Amniotic epithelial cell (primary cell): ENCODE measurements around the gene ZMYND19.
"Not testable (repeated sequence)": the region's sequence is repeated elsewhere in the genome, so short reads cannot be mapped to it uniquely, and the experiment has no call there.

Experiments
- DNase-seq: peaks from one replicate; pipeline ENCODE4 v3.0.0-alpha.2; 2010; ENCODE audit warnings: low read depth

Gene ZMYND19

DNA sequence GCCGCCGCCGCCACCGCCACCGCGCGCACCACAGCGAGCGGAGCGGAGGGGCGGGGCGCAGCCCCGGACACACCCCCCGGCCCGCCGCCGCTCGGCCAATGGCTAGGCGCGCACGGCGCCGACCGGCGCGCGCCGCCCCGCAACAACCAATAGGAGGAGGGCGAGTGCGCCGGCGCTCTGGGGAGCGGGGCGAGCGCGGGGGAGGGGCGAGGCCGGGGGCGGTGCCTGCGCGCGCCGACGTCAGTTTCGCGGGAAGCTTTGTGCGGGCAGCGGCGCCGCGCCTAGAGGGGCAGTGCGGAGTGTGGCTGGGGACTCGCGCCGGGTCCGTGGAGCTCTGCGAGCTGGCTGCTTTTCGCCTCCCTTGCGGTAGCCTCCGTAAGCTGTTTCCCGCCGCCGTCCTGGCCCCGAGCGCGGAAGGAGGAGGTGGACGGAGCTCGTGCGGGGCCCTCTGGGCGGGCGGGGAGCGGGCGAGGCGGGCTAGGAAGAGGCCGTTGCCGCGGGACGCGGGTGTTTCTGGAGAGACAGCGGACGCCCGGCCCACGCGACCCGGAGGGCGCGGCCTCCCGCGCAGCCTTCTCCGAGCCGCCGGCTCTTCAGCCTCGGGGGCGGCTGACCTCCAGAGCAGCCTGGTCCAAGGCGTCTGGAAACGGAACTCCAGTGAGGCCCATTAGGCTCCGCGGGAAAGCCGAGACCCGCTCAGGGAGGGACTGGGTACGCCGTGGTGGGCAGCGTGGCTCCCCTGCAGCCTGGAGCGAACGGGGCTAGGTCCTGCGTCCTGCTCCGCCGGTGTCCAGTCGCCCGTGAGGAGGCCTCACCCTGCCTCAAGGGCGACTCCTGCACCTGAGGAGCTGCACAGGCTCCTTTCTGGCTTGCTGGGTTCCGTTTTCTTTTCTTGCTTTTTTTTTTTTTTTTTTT, at the start of gene ZMYND19:
Gene ZMYND19, minus strand, starts transcription at position 44 of the 915 bp plus-strand sequence. CDS start 249 bp downstream, outside the sequence.
- DNase-seq, result peak; percentile 72

DNA sequence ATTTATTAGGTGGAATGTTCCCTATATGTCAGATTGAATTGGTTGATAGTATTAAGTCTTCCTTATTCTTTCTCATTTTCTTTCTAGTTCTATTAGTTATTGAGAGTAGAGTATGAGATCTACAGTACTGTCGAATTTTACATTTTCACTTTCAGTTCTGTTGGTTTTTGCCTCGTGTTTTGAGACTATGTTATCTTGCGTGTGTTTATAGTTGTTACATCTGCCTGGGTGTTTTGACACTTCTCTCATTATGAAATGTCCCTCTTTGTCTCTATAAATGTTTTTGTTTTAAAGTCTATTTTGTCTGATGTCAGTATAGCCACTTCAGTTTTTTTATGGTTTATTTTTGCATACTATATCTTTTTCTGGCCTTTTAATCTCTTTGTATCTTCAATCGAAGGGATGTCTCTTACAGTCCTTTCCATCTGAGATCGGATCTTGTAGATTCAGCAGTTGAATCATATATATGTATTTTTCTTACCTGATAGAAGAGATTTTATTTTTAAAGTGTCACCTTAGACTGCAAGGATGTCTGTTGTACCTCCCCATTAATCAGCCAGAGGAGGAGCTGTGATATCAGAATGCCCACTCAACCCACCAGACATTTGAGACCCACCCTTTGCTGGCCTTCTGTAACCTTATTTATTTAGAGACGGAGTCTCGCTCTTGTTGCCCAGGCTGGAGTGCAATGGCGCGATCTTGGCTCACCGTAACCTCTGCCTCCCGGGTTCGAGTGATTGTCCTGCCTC, 49.2 kb upstream of the ZMYND19 start:
- DNase-seq, result peak; percentile 28

DNA sequence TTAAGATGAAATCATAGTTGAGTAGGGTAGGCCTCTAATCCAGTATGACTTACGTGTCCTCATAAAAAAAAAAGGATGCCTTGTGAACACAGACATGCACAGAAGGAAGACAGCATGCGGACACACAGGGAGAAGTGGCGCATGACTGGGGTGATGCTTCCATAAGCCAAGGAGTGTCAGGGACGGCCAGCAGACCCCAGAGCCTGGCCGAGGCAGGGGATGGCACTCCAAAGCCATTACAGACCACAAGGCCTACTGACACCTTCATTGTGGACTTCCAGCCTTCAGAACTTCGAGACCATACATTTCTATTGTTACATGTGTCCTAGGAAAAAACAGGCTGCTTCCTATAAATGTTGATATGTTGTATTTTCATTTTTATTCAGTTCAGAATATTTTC, 48.4 kb upstream of the ZMYND19 start:
- peak; percentile 39 for DNase-seq

DNA sequence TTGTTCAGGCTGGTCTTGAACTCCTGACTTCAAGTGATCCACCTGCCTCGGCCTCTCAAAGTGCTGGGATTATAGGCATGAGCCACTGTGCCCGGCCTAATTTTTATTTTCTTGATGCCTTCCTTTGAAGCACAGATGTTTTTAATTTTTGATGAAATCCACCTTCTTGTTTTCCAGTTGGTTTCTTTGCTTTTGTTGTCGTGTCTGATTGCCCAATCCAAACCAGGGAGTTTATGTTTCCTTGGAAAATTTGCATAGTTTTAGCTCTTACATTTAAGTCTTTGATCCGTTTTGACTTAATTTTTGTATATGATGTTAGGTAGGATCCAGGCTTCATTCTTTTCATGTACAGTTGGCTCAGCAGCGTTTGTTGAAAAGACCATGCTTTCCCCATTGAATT, 43.7 kb upstream of the ZMYND19 start:
- no peak for DNase-seq

DNA sequence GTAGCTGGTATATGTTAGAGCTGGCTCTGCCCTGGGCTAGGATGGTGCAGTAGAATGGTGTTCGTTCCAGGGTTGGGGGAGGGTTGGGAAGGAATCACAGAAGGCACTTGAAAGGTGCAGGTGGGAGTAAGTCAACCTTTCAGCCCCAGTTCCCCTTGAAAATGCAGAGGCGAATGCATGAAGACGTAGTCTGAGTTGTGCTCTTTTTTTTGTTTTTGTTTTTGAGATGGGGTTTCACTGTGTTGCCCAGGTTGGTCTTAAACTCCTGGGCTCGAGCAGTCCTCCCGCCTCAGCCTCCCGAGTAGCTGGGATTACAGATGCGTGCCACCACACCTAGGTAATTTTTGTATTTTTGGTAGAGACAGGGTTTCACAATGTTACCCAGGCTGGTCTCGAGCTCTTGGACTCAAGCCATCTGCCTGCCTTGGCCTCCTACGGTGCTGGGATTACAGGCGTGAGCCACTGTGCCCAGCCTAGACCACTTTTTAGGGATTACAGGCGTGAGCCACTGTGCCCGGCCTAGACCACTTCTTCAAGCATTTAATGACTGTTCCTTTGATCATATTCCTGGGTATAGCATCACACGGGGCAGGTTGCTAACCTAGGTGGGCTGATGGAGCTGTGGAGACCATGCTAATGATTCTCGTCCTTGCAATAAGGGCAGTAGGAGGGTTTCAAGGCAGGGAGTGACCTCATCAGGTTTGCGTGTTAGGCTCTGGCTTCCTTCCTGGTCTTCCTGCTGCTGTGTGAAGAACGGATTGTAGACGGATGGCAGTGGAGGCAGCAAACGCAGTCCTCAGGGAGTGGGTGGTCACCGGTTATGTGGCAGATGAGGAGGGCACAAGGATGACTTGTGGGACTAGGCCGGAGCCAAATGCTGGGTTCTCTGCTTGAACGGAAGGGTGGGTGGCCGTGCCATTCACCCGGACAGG, 42.2 kb upstream of the ZMYND19 start:
- DNase-seq, result no peak

DNA sequence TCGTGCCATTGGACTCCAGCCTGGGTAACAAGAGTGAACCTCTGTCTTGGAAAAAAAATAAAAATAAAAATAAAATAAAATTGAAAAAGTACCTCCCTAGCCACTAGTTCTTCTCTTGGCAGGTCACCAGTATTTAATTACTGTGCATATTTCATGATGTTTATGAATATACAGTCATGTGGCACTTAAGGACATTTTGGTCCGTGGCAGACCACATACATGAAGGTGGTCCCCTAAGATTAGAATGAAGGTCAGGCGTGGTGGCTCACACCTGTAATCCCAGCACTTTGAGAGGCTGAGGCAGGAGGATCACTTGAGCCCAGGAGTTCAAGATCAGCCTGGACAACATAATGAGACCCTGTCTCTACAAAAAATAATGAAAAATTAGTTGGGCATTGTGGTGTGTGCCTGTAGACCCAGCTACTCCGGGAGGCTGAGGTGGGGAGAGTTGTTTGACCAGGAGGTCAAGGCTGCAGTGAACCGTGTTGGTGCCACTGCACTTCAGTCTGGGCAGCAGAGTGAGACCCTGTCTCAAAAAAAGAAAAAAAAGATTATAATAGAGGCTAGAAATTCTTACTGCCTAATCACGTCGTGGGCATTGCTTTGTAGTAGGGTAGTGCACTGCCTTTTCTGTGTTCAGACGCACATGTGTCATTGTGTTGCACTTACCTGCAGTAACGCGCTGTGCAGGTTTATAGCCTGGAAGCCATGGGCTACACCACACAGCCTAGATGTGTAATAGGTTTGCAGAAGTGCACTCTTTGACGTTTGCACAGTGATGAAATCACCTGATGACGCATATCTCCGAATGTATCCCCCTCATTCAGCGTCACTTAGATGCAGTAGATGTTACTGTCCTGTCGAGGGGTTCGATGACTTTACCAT, 41.3 kb upstream of the ZMYND19 start:
- DNase-seq, result no peak

DNA sequence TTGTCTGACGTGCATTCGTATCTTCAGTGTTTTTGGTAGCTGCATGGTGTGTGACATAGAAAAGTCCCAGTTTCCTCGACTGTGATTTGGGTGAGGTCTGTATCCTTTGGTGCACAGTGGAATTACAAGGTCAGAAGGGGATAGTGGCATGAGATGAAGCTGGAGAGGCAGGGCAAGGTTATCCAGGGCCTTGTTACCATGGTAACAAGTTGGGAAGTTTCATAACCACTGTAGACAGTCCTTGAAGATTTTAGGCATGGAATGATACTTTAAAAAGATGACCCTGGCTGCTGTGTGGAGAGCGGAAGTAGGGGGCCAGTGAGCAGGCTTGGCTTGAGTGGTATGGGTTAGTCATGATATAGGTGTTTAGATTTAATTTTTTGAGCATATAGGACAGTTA, 40.4 kb upstream of the ZMYND19 start:
- DNase-seq, result peak; percentile 49

DNA sequence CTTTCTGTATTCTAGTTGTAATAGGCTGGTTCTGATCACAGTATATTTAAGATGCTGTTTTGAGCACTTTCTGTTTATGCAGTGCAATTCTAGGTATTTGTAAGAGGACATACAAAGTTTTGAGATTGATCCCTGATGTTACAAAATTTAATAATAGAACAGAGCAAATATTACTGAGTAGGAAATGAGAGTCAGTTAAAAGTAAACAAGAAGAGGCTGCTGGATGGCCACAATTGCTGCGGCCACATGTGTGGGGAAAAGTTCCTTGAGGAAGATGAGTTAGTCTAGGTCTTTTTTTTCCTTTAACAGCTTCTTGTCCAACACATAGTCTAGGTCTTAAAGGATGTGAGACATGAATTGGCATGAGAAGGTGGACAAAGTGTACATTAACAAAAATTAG, 39.8 kb upstream of the ZMYND19 start:
- no peak for DNase-seq

DNA sequence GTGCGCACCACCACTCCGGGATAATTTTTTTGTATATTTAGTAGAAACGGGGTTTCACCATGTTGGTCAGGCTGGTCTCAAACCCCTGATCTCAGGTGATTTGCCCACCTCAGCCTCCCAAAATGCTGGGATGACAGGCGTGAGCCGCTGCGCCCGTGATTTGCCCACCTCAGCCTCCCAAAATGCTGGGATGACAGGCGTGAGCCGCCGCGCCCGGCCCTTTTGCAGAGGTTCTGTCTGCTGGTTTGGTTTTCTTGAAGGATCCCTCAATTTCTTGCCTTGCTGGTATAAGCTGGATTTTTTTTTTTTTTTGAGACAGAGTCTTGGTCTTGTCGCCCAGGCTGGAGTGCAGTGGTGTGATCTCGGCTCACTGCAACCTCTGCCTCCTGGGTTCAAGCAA, 37.1 kb upstream of the ZMYND19 start:
- DNase-seq, result not testable (repeated sequence)

DNA sequence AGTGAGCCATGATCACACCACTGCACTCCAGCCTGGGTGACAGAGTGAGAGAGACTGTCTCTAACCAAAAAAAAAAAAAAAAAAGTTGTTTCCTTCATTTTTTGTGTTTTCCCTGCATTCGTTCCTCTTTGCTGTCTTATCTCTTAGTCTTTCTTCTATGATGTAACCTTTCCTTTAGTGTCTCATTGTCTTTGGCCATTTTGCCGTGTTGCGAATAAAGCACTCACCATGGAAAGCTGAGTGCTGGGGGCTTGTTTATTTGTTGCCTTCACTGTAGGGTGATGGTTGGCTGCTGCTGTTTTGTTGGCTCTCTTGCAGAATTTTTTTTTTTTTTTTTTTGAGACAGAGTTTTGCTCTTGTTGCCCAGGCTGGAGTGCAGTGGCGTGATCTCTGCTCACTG, 36.2 kb upstream of the ZMYND19 start:
- no peak for DNase-seq

DNA sequence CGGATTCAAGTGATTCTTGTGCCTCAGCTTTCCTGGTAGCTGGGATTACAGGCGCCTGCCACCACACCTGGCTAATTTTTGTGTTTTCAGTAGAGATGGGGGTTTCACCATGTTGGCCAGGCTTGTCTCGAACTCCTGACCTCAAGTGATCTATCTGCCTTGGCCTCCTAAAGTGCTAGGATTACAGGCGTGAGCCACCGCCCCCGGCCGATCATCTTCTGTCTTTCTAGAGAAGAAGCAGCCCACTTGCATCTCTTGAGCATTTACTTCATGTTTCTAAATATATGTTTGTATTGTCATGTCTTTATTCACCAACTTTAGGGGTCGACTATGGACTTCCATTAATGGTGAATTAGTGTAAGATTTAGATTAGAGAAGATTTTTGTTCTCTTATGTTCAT, 31.9 kb upstream of the ZMYND19 start:
- not testable (repeated sequence) for DNase-seq

DNA sequence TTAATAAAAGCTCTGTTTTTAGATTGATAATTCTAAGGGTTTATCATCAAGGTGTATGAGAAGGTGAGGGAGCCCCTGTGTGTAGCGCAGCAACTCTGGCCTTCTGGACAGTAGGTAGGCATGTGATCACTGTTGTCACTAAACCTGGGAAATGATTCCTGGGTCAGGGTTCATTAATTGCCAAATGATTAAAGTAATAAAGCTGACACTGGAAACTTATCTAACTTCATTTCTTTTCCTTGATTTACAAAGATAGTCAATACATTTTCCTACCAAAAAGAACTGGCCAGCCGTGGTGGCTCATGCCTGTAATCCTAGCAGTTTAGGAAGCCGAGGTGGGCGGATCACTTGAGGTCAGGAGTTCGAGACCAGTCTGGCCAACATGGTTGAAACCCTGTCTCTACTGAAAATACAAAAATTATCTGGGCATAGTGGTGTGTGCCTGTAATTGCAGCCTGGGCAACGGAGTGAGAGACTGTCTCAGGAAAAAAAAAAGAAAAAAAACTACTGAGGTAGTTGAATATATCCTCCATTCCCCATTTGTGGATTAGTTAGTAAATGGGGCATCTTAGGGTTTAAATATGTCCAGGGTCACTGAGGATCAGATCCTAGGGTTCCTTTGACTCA, 30.9 kb upstream of the ZMYND19 start:
- peak; percentile 28 for DNase-seq

DNA sequence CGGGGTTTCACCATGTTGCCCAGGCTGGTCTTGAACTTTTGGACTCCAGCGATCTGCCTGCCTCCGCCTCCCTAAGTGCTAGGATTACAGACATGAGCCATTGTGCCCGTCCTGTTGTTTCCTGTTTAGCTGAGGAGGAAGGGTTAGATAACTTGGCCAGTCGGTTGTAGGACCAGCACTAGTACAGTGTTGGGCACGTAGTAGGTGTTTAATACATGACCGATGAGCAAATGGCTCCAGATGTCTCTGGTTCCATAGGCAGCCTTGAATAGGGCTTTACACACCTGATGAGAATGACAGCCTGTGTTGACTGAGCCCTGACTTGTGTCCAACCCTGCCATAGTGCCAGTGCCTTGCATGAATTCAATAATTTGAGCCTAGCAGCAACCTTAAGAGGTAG, 30.3 kb upstream of the ZMYND19 start:
- DNase-seq, result no peak

DNA sequence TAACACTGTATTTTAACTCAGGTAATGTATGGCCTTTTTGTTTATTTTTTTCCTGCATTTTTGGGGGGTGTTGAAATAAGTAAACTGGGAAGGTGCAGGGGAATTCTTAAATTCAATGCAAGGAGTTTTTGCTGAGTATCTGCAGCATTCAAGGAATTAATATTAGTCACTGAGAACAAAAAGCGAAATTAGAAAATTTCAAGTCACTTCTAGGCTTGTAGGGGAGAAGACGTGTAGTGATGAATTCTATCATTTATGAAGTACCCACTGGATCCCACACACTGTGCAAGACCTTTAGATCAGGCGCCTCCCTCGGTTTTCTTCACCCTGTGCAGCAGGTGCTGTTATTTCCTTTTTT, 29.7 kb upstream of the ZMYND19 start:
- DNase-seq, result no peak

DNA sequence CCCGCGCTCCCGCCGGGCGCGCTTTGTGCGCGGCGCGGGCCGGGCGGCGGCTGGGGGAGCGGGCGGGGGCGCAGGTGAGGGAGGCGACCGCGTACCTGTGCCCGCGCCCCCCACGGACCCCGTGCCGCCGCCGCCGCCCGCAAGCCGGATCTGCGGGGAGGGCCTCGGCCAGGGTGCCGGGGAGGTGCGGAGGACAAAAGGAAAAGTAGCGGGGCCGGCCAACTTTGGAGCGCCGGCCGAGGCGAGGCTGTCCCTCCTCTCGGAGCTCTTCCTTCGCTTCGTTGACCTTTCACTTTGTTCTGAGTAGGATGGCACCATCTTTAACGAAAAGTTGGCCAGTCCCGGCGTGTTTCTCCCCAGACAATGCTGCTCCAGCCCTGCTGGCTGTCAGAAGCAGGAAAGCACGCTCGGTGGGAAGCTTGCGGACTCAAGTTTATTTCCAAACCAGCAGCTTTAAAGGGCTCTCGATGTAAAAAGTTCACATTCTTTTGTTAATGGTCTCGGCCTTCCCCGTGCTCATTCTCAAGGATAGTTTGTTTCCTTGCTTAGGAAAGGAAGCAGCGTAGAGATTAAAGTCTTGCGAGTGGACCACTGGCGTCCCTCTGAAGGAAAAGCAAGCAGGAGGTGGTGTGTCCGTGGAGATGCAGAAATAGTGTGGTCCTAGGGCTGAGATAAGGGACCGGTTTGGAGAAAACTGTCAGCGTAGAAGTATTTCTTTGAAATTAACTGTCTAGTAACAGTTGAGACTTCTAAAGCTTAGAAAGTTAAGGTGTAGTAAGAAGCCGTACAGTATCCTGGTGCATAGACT, 29.1 kb upstream of the ZMYND19 start:
- DNase-seq, result peak; percentile 48

DNA sequence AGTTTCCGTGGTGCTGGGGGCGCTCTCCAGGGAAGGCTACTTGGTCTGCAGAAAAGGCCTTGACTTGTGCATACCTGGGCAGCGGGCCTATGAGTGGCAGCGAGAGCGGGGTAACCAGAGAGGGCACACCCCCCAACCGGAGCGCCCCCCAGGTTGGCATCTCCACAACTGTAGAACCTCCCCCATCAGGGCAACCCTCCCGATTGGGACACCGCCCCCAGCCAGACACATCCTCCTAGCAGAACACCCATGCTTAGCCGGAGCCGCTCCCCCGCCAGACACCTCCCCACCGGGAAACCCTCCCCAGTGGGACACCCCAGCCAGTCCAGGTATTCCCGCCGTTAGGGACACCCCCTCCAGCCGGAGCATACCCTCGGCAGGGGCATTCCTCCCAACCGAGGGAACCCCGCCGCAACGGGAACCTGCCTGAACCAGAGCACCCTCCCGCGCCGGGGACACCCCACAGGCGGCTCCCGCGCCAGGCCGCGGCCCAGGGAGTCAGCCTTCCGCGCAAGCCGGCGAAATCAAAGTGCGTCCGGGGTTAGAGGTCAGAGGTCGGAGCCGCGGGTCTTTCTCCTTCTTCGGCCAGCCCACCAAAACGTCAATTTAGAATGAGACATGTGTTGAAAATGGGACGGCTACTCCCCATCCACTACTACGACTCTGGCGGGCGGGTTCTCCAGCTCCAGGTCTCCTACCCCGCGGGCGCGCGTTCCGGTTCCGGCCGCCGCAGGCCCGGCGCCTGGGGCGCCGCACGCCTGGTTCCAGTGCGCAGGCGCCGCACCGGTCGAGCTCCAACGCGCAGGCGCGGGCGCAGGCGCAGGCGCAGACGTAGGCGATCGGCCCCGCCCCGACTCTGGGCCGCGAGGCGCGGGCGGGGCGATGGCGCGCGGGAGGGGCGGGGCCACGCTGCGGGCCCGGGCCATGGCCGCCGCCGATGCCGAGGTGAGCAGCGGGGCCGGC, 28.1 kb upstream of the ZMYND19 start, which contains the start of gene EHMT1:
Gene EHMT1, plus strand, starts transcription at position 901 of the 963 bp plus-strand sequence. Its CDS starts 24 bp downstream, at position 925.
- DNase-seq, result peak; percentile 60

DNA sequence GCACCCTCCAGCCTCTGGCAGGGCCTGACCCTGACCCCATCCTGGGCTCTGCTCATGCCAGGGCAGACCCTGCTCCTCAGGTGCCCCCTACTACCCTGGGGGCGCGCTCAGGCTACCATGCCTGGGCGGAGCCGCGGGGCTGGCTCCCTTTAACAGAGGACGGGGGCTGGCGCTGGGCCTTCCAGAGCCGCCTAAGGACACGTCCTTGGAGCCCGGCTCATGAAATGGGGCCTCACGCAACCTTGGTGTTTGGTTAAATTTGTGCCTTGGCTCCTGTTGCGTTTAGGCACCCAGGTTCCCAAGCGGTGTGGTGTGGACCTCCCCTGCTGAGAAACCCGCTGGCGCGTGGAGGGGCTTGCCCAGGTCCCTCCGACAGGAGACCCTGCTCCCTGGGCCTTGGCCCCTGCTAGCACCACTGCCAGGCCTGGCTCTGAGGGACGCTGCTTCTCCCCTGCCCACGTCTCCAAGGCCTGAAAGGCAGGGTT, 25.1 kb upstream of the ZMYND19 start:
- no peak for DNase-seq
